Endothelial cell of umbilical vein (primary cell): ENCODE data around the gene ARHGAP42. TPM values are rescaled to one million over a fixed set of nuclear protein-coding genes. Genes with fewer than 3 reads are reported as not detected.

Experiments
- BruUV-seq: library from RNA; stranded (reverse); fragments of 400-500 nt; replicated peaks from 2 replicates; lab custom pipeline; 2021; lab: Mats Ljungman, UMichigan
- CTCF ChIA-PET: fragments of 300-600, 350-600 bp; sonication (Branson Sonifier 250); formaldehyde crosslinking; loops from one replicate; lab custom pipeline; 2021; ENCODE audit warnings: antibody characterized with exemption, inconsistent platforms; lab: Charles Lee
- POLR2A ChIA-PET: fragments of 300-600, 350-600 bp; sonication (Branson Sonifier 250); formaldehyde crosslinking; loops from one replicate; lab custom pipeline; 2021; ENCODE audit warnings: antibody characterized with exemption, inconsistent platforms; lab: Charles Lee
- DNase-seq: peaks from one replicate; pipeline ENCODE4 v3.0.0-alpha.2; 2011; ENCODE audit warnings: low read depth, low spot score
- FAIRE-seq: peaks from 2 replicates; lab custom pipeline; 2011; peaks lifted over from hg19 to GRCh38; lab: Jason Lieb, UNC
- H2AFZ ChIP-seq: 2 replicates; pipeline ENCODE4 v1.6.0; 2012; ENCODE audit warnings: low read depth, low read length, control low read depth, inconsistent platforms
- H3K27ac ChIP-seq: 2 replicates; pipeline ENCODE4 v1.5.1; 2011; ENCODE audit warnings: low read depth, mild to moderate bottlenecking, control low read depth, low read length, moderate library complexity; ENCODE audit not compliant: insufficient read depth
- H3K27me3 ChIP-seq, 2 experiments: 2 replicates each; pipeline versions ENCODE4 v1.6.0 to v1.6.1; 2011; ENCODE audit warnings: low read length in 2 of 2, mixed read lengths in 1 of 2; ENCODE audit not compliant: control insufficient read depth in 2 of 2, insufficient read depth in 2 of 2
- H3K36me3 ChIP-seq, 2 experiments: 2 replicates in 1 of 2; 3 replicates in 1 of 2; pipeline ENCODE4 v1.5.1; 2011; ENCODE audit warnings: low read length in 2 of 2, mild to moderate bottlenecking in 1 of 2, moderate library complexity in 1 of 2; ENCODE audit not compliant: control insufficient read depth in 2 of 2, insufficient read depth in 2 of 2; ENCODE audit errors: extremely low read depth in 1 of 2
- H3K4me1 ChIP-seq: 3 replicates; pipeline ENCODE4 v1.5.1; 2011; ENCODE audit warnings: mild to moderate bottlenecking, low read length; ENCODE audit not compliant: control insufficient read depth, insufficient read depth; ENCODE audit errors: extremely low read depth
- H3K4me2 ChIP-seq: 2 replicates; pipeline ENCODE4 v1.6.1; 2011; ENCODE audit warnings: low read length, control low read depth, mixed read lengths; ENCODE audit not compliant: insufficient read depth
- H3K4me3 ChIP-seq, 3 experiments: fragments of 200-600 bp in 1 of 3; sonication (generic), shearing (Covaris generic) in 1 of 3; replicated peaks in 1 of 3; 2 replicates each; pipeline ENCODE4 v1.5.1; 2011 to 2016; ENCODE audit warnings: control low read depth in 3 of 3, low read length in 3 of 3, mild to moderate bottlenecking in 2 of 3, inconsistent platforms in 1 of 3, low read depth in 1 of 3, moderate library complexity in 1 of 3; ENCODE audit not compliant: insufficient read depth in 1 of 3
- H3K79me2 ChIP-seq: 2 replicates; pipeline ENCODE4 v1.6.0; 2012; ENCODE audit warnings: low read length, inconsistent platforms; ENCODE audit not compliant: control insufficient read depth, insufficient read depth
- H3K9ac ChIP-seq: replicated peaks from 2 replicates; pipeline ENCODE3; 2011; ENCODE audit warnings: low read length, control low read depth; ENCODE audit not compliant: insufficient read depth; ENCODE audit errors: extremely low read depth
- H3K9me1 ChIP-seq: replicated peaks from 3 replicates; pipeline ENCODE4 v1.6.0; 2011; ENCODE audit warnings: mild to moderate bottlenecking, low read length; ENCODE audit not compliant: control insufficient read depth, insufficient read depth; ENCODE audit errors: extremely low read depth
- H3K9me3 ChIP-seq: replicated peaks from 2 replicates; pipeline ENCODE4 v1.5.1; 2012; ENCODE audit warnings: low read length, inconsistent platforms; ENCODE audit not compliant: control insufficient read depth, insufficient read depth
- H4K20me1 ChIP-seq: replicated peaks from 2 replicates; pipeline ENCODE3; 2011; ENCODE audit warnings: mild to moderate bottlenecking, low read length; ENCODE audit not compliant: control insufficient read depth, insufficient read depth; ENCODE audit errors: extremely low read depth
- FOS ChIP-seq: IDR thresholded peaks from 2 replicates; pipeline ENCODE4 v1.6.1; 2011; ENCODE audit warnings: mild to moderate bottlenecking, low read length, moderate library complexity, borderline replicate concordance; ENCODE audit not compliant: insufficient read depth
- GATA2 ChIP-seq: IDR thresholded peaks from 2 replicates; pipeline ENCODE4 v1.7.0; 2011; ENCODE audit warnings: low read depth, mild to moderate bottlenecking, moderate library complexity, mixed read lengths, low read length; ENCODE audit not compliant: insufficient read length, insufficient read depth
- POLR2A ChIP-seq: IDR thresholded peaks from 2 replicates; pipeline ENCODE4 v1.6.1; 2012; ENCODE audit warnings: low read depth, mild to moderate bottlenecking, control low read depth, low read length
- dilution Hi-C: fragments of 300-500 bp; cut with MboI; formaldehyde crosslinking; loops from one replicate; pipeline ENCODE4 v1.15.0; 2019; ENCODE audit warnings: low sequenced_read_pairs; ENCODE audit not compliant: extremely low pct_ligation_motif_present
- intact Hi-C: fragments of 100-400 bp; cut with micrococcal nuclease; formaldehyde crosslinking; loops from one replicate; pipeline ENCODE4 v1.10.0; 2022
- polyA plus RNA-seq, 4 experiments: library from polyadenylated mRNA; depleted of rRNA in 3 of 4; stranded (reverse) in 3 of 4; unstranded in 1 of 4; fragments of >200 nt; gene quantifications; 2 replicates each; pipeline versions ENCODE4 v1.2.1 to v1.2.3, GENCODE V29; 2011 to 2012; ENCODE audit warnings: missing spikeins in 1 of 4
- total RNA-seq: library from RNA; stranded (reverse); gene quantifications from 2 replicates; pipeline ENCODE4 v1.2.3, GENCODE V29; 2021
- TF ChIP-seq, protein P1 (sequence below): IDR thresholded peaks from 2 replicates; pipeline ENCODE4 v1.6.1; 2011; ENCODE audit not compliant: insufficient read depth, insufficient read length

Gene ARHGAP42
- total and polyA plus RNA-seq, 2 donors (not counting 3 experiments of a cell fraction or from before 2014, with no cell fraction given): 1.8 to 2.4 TPM

DNA sequence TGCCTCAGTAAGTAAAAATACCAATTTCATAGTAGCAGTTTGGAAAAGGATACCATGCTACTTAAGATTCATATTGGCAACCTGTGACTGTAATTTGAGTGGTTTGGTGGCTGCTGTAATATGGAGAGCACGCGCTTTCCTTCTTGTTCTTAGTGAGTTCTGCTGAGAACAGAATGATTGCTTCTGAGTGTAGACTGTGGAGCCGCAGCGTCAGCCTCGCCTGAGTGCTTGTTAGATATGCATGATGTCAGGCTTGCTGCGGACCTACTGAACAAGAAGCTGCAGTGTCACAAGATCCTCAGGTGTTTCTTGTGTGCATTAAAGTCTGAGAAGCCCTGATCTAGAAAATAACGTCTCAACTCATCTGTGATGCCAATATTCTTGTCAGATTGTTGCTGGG is 143.2 kb downstream of the ARHGAP42 start:
- Histone ChIP-seq H2AFZ (no peak overlapping the region), H3K9me3 (no peaks in the 10 kb centered on the region), H3K4me1 (no peaks in the 10 kb centered on the region), H3K9me1 (no peaks in the 10 kb centered on the region), H3K4me3 (no peak overlapping the region), H3K36me3 (no peaks in the 10 kb centered on the region), H3K79me2 (no peaks in the 10 kb centered on the region), H3K9ac (no peak overlapping the region), H3K27ac (no peak overlapping the region), H3K4me2 (no peak overlapping the region), H4K20me1 (no peaks in the 10 kb centered on the region), H3K27me3 (no peaks in the 10 kb centered on the region)
- TF ChIP-seq POLR2A: no peak
- intact Hi-C loops (no loop called here), dilution Hi-C loops (no loop called here)
- DNase-seq (no peak), FAIRE-seq (no peak)
- ChIA-PET POLR2A (no interaction called here), CTCF (interaction anchor here (1.1 to 2.2 kb wide), 3 partner anchors 10 to 254 kb away, joined by 3 to 12 read pairs (median 7); no protein-coding TSS in a partner anchor)
- BruUV-seq: no TSS peak

DNA sequence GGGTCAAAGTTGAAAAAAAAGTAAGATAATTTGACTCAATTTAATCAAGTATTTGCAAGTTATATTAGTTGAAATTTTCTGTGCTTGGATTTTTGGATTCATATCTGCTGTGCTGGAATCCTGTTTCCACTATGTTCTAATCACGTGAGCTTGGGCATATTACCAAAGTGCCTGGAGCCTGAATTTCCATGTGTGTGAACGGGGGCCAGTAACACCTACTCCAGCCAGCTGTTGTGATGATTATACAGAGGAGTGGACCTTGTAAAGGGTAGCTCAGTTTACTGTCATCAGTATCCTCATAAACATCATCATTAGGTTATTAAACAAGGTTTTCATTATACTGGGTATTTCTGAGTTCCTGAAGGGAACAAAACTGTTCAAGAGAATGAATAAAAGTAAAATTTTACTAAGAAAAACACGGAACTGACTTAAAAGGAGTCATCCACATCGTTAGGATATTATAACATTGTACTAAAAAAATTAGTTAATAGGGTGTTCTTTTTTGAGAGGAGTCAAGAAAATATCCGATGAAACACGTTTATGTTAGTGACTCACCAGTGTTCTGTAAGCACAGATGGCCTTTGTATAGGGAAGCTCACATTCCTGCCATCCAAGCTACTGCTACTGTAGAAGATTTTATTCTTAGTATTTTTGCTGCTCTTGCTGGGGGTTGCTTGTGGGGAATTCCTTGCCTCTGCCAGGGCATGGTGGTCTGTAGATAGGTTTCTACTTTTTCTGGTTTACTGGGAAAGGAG is 144.1 kb downstream of the ARHGAP42 start:
- Histone ChIP-seq H4K20me1 (no peaks in the 10 kb centered on the region), H3K9me1 (no peaks in the 10 kb centered on the region), H3K27ac (no peak overlapping the region), H3K9me3 (no peaks in the 10 kb centered on the region), H3K4me2 (no peak overlapping the region), H3K4me3 (no peak overlapping the region), H3K36me3 (no peaks in the 10 kb centered on the region), H3K4me1 (no peaks in the 10 kb centered on the region), H3K79me2 (no peaks in the 10 kb centered on the region), H3K9ac (no peak overlapping the region), H2AFZ (no peak overlapping the region), H3K27me3 (no peaks in the 10 kb centered on the region)
- TF ChIP-seq GATA2: no peak
- TF ChIP-seq, protein P1, sequence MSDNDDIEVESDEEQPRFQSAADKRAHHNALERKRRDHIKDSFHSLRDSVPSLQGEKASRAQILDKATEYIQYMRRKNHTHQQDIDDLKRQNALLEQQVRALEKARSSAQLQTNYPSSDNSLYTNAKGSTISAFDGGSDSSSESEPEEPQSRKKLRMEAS: no peak
- peak; percentile 43 for TF ChIP-seq FOS
- DNase-seq (peak; percentile 24), FAIRE-seq (peak; percentile 42)
- dilution Hi-C loops (no loop called here), intact Hi-C loops (no loop called here)
- BruUV-seq: no TSS peak
- ChIA-PET CTCF (interaction anchor here (0.8 to 2.2 kb wide), 9 partner anchors 9 to 254 kb away, joined by 3 to 12 read pairs (median 5); no protein-coding TSS in a partner anchor), POLR2A (no interaction called here)
